Muscle layer of duodenum (tissue), 2 donors: ENCODE data around the gene SGSM2.
A peak's percentile ranks its signal among the peaks of the same experiment; 100 is the strongest.

Experiments used
- H3K27ac ChIP-seq: one replicate; pipeline ENCODE4 v1.7.0; 2013; ENCODE audit warnings: mild to moderate bottlenecking, low read length
- H3K27me3 ChIP-seq: one replicate; pipeline ENCODE4 v1.7.0; 2013; ENCODE audit warnings: low read depth, mild to moderate bottlenecking, control low read depth, low read length
- H3K36me3 ChIP-seq, 2 donors: one replicate each; pipeline ENCODE4 v1.7.0; 2013; ENCODE audit warnings: low read length in 2 of 2, control low read depth in 1 of 2, mild to moderate bottlenecking in 1 of 2; ENCODE audit not compliant: insufficient read depth in 2 of 2, control insufficient read depth in 1 of 2
- H3K4me1 ChIP-seq, 2 donors: one replicate each; pipeline ENCODE4 v1.7.0; 2013; ENCODE audit warnings: low read length in 2 of 2, mild to moderate bottlenecking in 2 of 2, control low read depth in 1 of 2, moderate library complexity in 1 of 2; ENCODE audit not compliant: insufficient read depth in 2 of 2, control insufficient read depth in 1 of 2
- H3K4me3 ChIP-seq, 2 donors: one replicate each; pipeline ENCODE4 v1.7.0; 2013; ENCODE audit warnings: low read length in 2 of 2, low read depth in 1 of 2, mild to moderate bottlenecking in 1 of 2
- H3K9me3 ChIP-seq, 2 donors: one replicate each; pipeline ENCODE4 v1.7.0; 2013; ENCODE audit warnings: low read length in 2 of 2, control low read depth in 1 of 2, mild to moderate bottlenecking in 1 of 2; ENCODE audit not compliant: control insufficient read depth in 1 of 2
- donor health status: healthy.

Gene SGSM2

DNA sequence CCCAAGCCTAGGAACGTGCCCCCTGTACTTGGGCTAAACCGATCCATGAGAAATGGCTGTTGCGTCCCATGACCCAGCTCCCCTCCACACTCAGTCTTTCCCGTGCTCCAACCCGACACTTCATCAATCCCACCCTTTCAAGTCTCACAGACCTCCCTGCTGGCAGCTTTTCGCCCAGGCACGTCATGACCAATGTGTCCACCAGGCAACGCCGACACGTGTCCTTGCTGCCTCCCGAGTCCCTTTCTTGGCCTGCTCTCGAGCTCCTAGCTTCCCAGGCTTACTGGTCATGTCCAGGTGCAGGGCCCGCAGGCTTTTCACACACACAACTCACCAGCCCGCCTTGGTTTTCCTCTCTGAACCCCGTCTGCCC is 51.4 kb downstream of the SGSM2 start:
- Histone ChIP-seq H3K36me3 (peaks cover 11 to 28% of the 10 kb centered on the region in 2 donors), H3K4me3 (no peak overlapping the region), H3K9me3 (no peaks in the 10 kb centered on the region), H3K27ac (no peak overlapping the region), H3K4me1 (peaks cover 25 to 33% of the 10 kb centered on the region in 2 donors), H3K27me3 (no peaks in the 10 kb centered on the region)

DNA sequence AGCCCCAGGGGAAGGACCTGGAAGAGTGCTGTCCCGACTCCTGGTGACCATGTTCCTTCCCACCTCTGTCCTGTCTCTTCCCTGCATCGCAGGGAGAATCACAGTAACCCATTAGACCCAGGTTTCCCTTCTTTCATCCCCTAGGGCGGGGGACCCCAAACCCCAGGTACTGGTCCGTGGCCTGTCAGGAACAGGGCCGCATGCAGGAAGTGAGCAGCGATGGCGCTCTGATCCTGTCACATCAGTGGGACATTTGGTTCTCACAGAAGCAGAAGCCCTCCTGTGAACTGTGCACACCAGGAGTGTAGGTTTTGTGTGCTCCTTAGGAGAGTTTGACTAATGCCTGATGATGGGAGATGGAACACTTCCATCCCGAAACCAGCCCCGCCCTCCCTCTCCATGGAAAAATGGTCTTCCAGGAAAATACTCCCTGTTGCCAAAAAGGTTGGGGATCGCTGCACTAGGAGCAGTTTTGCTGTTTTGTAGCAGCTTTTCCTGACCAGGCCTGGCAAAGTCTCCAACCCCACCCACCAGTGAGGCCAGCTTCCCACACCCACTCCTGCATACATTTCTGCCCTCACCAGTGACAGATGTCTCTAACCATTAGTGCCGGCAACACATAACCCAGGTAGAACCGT is 53.0 kb downstream of the SGSM2 start:
- Histone ChIP-seq H3K4me1 (peaks cover 26 to 44% of the 10 kb centered on the region in 2 donors), H3K27ac (peak overlapping the region; percentile 53), H3K9me3 (no peaks in the 10 kb centered on the region), H3K27me3 (no peaks in the 10 kb centered on the region), H3K4me3 (no peak overlapping the region), H3K36me3 (peaks cover 11 to 27% of the 10 kb centered on the region in 2 donors)

DNA sequence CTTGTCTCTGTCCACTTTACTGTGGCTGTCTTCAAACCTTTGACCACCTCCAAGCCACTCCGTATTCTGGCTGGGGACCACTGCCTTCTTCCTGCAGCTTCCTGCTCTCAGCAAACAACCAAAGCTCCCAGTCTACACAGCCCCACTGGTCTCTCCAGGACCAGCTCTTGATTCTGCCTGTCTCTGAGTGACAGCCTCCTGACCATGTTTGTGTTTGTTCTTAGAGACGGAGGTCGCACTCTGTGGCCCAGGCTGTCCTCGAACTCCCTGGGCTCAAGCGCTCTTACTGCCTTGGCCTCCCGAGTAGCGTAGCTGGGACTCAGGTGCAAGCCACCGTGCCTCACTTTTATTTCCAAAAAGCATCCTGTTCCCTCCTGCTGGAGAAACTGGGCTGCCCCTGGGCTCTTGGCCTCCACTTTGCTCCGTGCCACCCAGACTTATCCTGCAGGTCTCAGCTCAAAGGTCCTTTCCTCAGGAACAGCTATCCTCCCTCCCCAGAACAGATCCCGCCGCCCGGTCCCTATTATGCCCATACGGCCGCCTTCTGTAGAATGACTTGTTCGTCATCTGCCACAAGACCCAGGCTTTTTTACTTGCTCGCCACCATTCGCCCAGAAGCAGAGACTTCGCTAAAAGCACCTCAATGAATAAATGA is 54.4 kb downstream of the SGSM2 start:
- no peaks in the 10 kb centered on the region for H3K9me3 ChIP-seq
- H3K27ac ChIP-seq = peak overlapping the region; percentile 93
- H3K36me3 ChIP-seq = peaks cover 5 to 18% of the 10 kb centered on the region in 2 donors
- H3K4me1 ChIP-seq = peaks cover 36 to 51% of the 10 kb centered on the region in 2 donors
- no peaks in the 10 kb centered on the region for H3K27me3 ChIP-seq
- H3K4me3 ChIP-seq = peak overlapping the region; percentile 43 to 74

DNA sequence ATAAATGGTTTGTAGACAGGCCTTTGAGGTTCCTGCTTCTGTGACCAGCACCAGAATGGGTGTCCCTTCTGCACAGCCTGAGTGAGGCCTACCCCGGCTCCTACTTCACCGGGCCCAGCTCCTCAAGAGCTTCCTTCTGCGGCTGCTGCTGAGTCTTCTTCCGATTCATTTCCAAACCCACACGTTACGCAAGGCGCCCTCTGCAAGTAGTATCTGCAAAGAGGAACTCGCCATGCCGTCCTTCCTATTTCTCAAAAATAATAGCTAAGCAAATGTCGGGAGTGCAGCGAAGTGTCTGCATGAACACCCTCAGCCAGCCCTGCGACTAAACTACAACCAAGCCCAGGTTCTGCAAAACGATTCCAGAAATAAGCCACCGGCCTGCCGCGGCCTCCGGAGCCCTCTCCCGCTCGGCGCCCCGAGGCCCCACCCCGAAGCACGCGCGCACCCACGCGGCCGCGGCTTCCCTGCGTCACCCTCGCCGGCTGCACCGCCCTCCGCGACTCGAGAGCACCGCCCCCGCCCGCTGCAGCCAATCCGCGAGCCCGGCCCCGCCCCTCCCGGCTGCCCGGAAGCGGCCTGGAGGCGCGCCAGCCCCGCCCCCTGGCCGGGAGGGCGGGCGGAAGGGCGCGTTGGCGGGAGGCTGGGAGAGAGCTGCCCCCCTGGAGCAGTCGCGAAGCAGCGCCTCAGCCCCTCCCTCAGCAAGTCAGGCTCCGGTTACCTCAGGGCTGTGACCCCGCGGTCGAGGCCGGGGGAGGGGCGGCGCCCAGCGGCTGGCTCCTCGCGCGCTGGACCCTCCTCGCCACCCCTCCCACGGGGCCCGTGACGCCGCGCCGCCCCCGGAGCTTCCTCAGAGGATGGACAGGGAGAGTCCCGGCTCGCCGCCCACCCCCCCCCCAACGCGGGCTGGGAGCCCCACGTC is 55.2 kb downstream of the SGSM2 start:
- H3K36me3 ChIP-seq = peaks cover 5 to 10% of the 10 kb centered on the region in 2 donors
- H3K4me3 ChIP-seq = peak overlapping the region; percentile 43 to 74
- no peaks in the 10 kb centered on the region for H3K9me3 ChIP-seq
- peak overlapping the region; percentile 93 for H3K27ac ChIP-seq
- no peaks in the 10 kb centered on the region for H3K27me3 ChIP-seq
- peaks cover 41 to 55% of the 10 kb centered on the region in 2 donors for H3K4me1 ChIP-seq

DNA sequence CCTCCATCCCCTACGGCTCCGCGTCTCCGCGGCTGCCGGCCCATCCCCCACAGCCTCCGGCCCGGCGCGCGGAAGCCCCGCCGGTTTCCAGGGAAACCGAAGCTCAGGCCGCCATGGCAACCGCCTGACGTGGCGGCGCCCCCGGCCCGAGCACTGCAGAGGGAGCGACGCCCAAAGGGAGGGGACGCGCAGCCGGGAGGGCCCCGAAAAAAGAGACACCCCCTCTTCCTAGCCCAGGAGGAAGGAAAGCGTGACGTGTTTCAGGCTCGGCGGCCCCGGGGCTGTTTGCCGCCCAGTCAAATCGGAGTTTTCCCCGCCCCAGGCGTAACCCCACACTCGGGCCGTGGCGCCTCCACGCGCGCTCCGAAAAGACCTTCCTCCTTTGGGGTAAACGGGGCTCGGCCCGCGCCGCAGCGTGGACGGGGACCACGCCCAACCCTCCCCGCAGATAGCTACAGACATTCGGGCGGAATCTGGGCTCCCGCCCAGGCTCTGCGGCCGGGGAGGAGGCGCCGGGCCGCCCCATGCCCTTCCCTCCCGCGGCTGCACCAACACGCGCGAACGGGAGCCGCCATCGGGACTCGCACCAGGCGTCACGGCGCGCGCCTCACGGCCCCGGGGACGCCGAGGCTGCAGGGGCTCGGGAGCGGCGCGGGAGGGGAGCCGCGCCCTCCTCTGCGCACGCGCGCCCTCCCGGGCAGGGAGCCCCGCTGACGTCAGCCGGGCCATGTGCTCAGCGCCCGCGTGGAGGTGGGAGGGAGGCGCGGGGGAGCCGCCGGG is 56.1 kb downstream of the SGSM2 start:
- H3K4me3 ChIP-seq = peak overlapping the region; percentile 50 to 74
- peaks cover 49 to 63% of the 10 kb centered on the region in 2 donors for H3K4me1 ChIP-seq
- no peaks in the 10 kb centered on the region for H3K9me3 ChIP-seq
- peak overlapping the region; percentile 80 for H3K27ac ChIP-seq
- H3K27me3 ChIP-seq = no peaks in the 10 kb centered on the region
- H3K36me3 ChIP-seq = peaks cover 0 to 6% of the 10 kb centered on the region in 2 donors

DNA sequence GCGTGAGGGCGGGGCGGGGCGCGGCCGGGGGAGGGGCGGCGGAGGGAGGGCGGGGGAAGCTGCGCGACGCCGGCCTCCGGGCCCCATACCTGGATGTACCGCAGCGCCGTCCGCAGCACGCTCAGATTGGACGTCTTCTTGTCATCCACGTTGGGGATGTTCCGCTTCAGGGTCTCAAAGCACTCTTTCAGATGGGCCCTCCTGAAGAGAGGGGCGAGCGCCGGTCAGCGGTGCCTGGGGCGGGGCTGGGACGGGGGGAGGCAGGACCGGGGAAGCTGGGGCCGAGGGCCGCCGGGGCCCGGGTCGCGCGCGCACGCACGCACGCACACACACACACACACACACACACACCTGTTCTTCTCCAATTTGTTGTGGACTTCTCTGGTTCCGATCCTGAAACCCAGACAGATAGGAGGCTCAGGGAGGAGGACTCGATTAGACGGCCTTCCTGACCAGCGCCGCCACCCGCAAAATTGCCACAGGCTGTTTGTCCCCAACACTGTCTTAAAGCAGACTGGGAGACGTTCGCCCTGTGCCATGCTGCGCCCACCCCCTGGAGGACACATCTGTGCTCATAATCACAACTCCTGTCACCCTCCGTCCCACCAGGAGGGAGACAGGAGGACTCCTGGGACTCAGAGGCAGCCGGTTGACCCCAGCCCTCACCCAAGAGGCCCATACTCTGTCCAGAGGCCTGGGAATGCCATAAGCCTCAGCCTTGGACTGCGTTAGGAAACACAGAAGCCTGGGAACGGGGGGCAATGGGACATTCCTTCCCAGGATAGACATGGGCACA is 56.9 kb downstream of the SGSM2 start:
- Histone ChIP-seq H3K4me1 (peaks cover 52 to 67% of the 10 kb centered on the region in 2 donors), H3K27ac (peak overlapping the region; percentile 75), H3K4me3 (peak overlapping the region in 1 of 2 donors; percentile 53), H3K27me3 (no peaks in the 10 kb centered on the region), H3K9me3 (no peaks in the 10 kb centered on the region), H3K36me3 (peaks cover 0 to 8% of the 10 kb centered on the region in 2 donors)

DNA sequence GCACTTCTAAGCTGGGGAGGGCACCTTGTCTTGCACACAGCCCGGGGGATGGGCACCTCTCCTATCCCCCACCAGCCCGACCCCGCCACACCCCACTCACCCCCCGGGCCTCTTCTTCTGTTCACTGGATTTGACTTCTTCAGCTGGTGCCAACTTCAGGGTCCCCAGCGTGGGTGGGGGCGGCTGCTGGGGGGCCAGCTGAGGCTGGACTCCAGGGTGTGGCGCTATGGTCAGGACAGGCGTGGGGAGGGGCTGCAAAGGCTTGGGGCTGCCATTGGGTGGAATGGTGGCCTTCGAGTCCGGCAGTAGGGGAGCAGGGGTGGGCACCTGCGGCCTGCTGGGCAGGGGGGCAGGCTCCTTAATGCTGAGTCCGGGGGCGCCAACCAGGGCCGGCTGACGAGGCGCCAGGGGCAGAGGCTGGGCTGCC is 57.5 kb downstream of the SGSM2 start:
- H3K9me3 ChIP-seq = no peaks in the 10 kb centered on the region
- peak overlapping the region; percentile 99 for H3K27ac ChIP-seq
- peaks cover 0 to 13% of the 10 kb centered on the region in 2 donors for H3K36me3 ChIP-seq
- H3K27me3 ChIP-seq = no peaks in the 10 kb centered on the region
- peak overlapping the region in 1 of 2 donors; percentile 53 for H3K4me3 ChIP-seq
- peaks cover 52 to 63% of the 10 kb centered on the region in 2 donors for H3K4me1 ChIP-seq

DNA sequence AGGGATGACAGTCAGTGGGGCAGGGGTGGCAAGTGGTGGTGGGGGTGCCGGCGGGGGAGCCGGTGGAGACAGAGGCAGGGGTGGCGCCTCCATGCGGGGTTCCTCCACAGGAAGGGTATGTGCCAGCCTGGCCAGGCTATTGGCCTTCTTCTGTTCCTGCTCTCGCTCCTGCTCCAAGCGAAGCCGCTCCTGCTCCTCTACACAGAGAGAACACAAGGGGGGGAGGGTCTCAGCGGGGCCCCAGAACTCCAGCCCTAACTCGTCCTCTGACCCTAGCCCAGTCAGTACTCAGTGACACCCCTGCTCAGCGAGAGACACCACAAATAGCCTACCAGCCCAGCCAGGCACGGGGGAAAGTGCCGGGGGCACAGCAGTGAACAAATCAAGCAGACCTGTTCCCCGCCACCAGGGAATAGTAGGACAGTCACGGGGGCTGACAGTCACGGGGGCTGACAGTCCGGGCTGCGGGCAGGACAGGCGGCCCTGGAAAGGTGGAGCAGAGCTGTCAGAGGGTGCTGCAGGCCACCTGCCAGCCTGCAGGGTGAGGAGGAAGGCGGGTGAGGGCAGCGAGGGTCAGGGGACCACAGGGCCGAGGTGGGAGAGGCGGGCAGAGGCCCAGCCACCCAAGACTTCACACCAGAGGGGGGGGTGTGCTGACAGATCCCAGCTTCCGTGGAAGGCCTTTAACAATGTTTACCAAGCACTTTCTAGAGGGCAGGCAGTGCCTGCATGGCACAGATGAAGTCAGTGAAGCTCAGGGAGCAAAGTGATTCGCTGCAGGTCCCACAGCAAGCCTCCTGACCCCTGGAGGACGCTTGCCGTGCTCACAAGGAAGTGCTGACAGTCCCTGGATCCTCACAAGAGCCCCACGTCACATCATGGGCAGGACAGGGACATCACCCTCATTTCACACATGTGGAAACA is 58.2 kb downstream of the SGSM2 start:
- H3K27ac ChIP-seq = peak overlapping the region; percentile 99
- peak overlapping the region; percentile 43 to 53 for H3K4me3 ChIP-seq
- H3K9me3 ChIP-seq = no peaks in the 10 kb centered on the region
- H3K36me3 ChIP-seq = peaks cover 0 to 18% of the 10 kb centered on the region in 2 donors
- H3K4me1 ChIP-seq = peaks cover 46 to 56% of the 10 kb centered on the region in 2 donors
- H3K27me3 ChIP-seq = no peaks in the 10 kb centered on the region

DNA sequence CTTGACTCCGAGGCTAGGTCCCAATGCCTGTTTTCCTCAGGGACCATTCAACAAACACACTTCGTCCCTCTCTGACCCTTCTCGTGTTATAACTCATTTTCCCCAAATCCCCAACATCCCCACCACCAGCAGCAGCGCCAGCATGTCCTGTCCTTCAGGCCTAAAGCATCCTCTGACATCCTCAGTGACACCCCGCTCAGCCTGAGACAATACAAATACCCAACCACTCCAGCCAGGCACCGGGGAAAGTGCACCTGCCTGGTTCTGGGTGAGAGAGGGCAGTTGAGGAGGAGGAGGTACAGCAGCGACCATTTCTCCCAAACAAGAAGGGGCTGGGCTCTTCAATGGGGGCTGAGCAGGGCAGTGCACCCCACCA is 58.9 kb downstream of the SGSM2 start:
- Histone ChIP-seq H3K27ac (peak overlapping the region; percentile 99), H3K27me3 (no peaks in the 10 kb centered on the region), H3K9me3 (no peaks in the 10 kb centered on the region), H3K4me3 (peak overlapping the region; percentile 43 to 53), H3K36me3 (peaks cover 0 to 21% of the 10 kb centered on the region in 2 donors), H3K4me1 (peaks cover 42 to 49% of the 10 kb centered on the region in 2 donors)
